Liver (tissue), 9 donors: ENCODE data around the gene AMPD3. TPM values are rescaled to one million over a fixed set of nuclear protein-coding genes. Genes with fewer than 3 reads are reported as not detected.

ENCODE experiments used
- DNase-seq: peaks from one replicate; pipeline ENCODE4 v3.0.0-alpha.2; 2017; ENCODE audit warnings: low spot score
- H3K27ac ChIP-seq, 2 donors: one replicate each; pipeline ENCODE4 v1.7.0; 2013; ENCODE audit warnings: inconsistent platforms in 2 of 2, low read length in 2 of 2, control low read depth in 1 of 2, low read depth in 1 of 2, mild to moderate bottlenecking in 1 of 2
- H3K27me3 ChIP-seq, 4 donors: one replicate each; pipeline versions ENCODE4 v1.6.1 to v1.7.0; 2013; ENCODE audit warnings: low read length in 3 of 4, inconsistent platforms in 1 of 4, mild to moderate bottlenecking in 1 of 4, moderate library complexity in 1 of 4; ENCODE audit not compliant: control insufficient read depth in 4 of 4, insufficient read depth in 4 of 4
- H3K36me3 ChIP-seq, 4 donors: one replicate each; pipeline versions ENCODE4 v1.6.1 to v1.7.0; 2013; ENCODE audit warnings: low read length in 3 of 4, mild to moderate bottlenecking in 3 of 4, low read depth in 1 of 4, moderate library complexity in 1 of 4; ENCODE audit not compliant: control insufficient read depth in 4 of 4, insufficient read depth in 3 of 4
- H3K4me1 ChIP-seq, 4 donors: one replicate each; pipeline versions ENCODE4 v1.6.1 to v1.7.0; 2013; ENCODE audit warnings: low read length in 3 of 4, mild to moderate bottlenecking in 3 of 4, moderate library complexity in 1 of 4; ENCODE audit not compliant: control insufficient read depth in 4 of 4, insufficient read depth in 4 of 4
- H3K4me3 ChIP-seq, 3 donors: one replicate each; pipeline versions ENCODE4 v1.6.1 to v1.7.0; 2013; ENCODE audit warnings: low read length in 3 of 3, control low read depth in 1 of 3, low read depth in 1 of 3, mild to moderate bottlenecking in 1 of 3
- H3K9ac ChIP-seq, 2 donors: one replicate each; pipeline ENCODE4 v1.7.0; 2013; ENCODE audit warnings: low read length in 2 of 2, mild to moderate bottlenecking in 2 of 2, moderate library complexity in 2 of 2, control low read depth in 1 of 2, low read depth in 1 of 2
- H3K9me3 ChIP-seq, 4 donors: one replicate each; pipeline versions ENCODE4 v1.6.1 to v1.7.0; 2013; ENCODE audit warnings: low read length in 3 of 4; ENCODE audit not compliant: control insufficient read depth in 4 of 4
- ATF3 ChIP-seq: IDR thresholded peaks from 2 replicates; pipeline ENCODE4 v1.6.1; 2016; ENCODE audit warnings: antibody characterized with exemption
- CTCF ChIP-seq: fragments of 150-350 bp; IDR thresholded peaks from 2 replicates; pipeline ENCODE4 v1.5.1; 2017; ENCODE audit warnings: improper control_type of control experiment, low read depth, low read length; ENCODE audit not compliant: missing input control
- EGR1 ChIP-seq, 2 donors: IDR thresholded peaks; 2 replicates each; pipeline ENCODE4 v1.6.1; 2016 to 2018; ENCODE audit warnings: antibody characterized with exemption in 2 of 2, low read depth in 2 of 2
- FOXA1 ChIP-seq: IDR thresholded peaks from 2 replicates; pipeline ENCODE4 v1.6.1; 2016; ENCODE audit warnings: antibody characterized with exemption
- FOXA2 ChIP-seq: IDR thresholded peaks from 2 replicates; pipeline ENCODE4 v1.6.1; 2016; ENCODE audit warnings: antibody characterized with exemption
- HNF4A ChIP-seq, 2 donors: conservative IDR thresholded peaks; 2 replicates each; pipeline ENCODE4 v1.6.1; 2016; ENCODE audit warnings: antibody characterized with exemption in 2 of 2, mild to moderate bottlenecking in 2 of 2
- MAX ChIP-seq: IDR thresholded peaks from 2 replicates; pipeline ENCODE4 v1.6.1; 2016; ENCODE audit warnings: antibody characterized with exemption
- NR2F2 ChIP-seq: IDR thresholded peaks from 2 replicates; pipeline ENCODE4 v1.6.1; 2016; ENCODE audit warnings: antibody characterized with exemption
- RAD21 ChIP-seq, 2 donors: IDR thresholded peaks; 2 replicates each; pipeline ENCODE4 v1.6.1; 2016; ENCODE audit warnings: antibody characterized with exemption in 2 of 2, mild to moderate bottlenecking in 2 of 2
- REST ChIP-seq: IDR thresholded peaks from 2 replicates; pipeline ENCODE4 v1.6.1; 2016; ENCODE audit warnings: antibody characterized with exemption, mild to moderate bottlenecking
- RXRA ChIP-seq, 2 donors: IDR thresholded peaks; 2 replicates each; pipeline ENCODE4 v1.6.1; 2017 to 2018; ENCODE audit warnings: antibody characterized with exemption in 2 of 2, mild to moderate bottlenecking in 1 of 2
- SP1 ChIP-seq: IDR thresholded peaks from 2 replicates; pipeline ENCODE4 v1.6.1; 2018; ENCODE audit warnings: antibody characterized with exemption, mild to moderate bottlenecking
- TAF1 ChIP-seq: conservative IDR thresholded peaks from 2 replicates; pipeline ENCODE4 v1.6.1; 2016; ENCODE audit warnings: antibody characterized with exemption, mild to moderate bottlenecking
- YY1 ChIP-seq: IDR thresholded peaks from 2 replicates; pipeline ENCODE4 v1.6.1; 2016; ENCODE audit warnings: antibody characterized with exemption, mild to moderate bottlenecking
- ZBTB33 ChIP-seq: IDR thresholded peaks from 2 replicates; pipeline ENCODE4 v1.6.1; 2016; ENCODE audit warnings: antibody characterized with exemption
- WGBS: extraction: QIAGEN DNeasy Blood & Tissue Kit; methylation state at CpG from one replicate; pipeline ENCODE4 v1.1.7; 2013; 5-methylcytosine and 5-hydroxymethylcytosine counted together
- polyA plus RNA-seq, 2 donors: library from polyadenylated mRNA; stranded (reverse) in 1 of 2; unstranded in 1 of 2; fragments of 200-250 nt in 1 of 2; fragments of >200 nt in 1 of 2; fragmentation: Nextera tagmentation in 1 of 2; extraction: Ambion mirVana in 1 of 2; gene quantifications; one replicate each; pipeline versions ENCODE4 v1.2.1 to v1.2.3, GENCODE V29; 2013 to 2015
- total RNA-seq, 2 donors: library from RNA; depleted of rRNA; stranded (reverse); fragments of >200 nt; gene quantifications; one replicate each; pipeline ENCODE4 v1.2.3, GENCODE V29; 2014
- donor health status: healthy.
- donor health status: healthy.
- donor health status: healthy.
- donor health status: healthy.
- donor health status: healthy.

The AMPD3 gene
- total and polyA plus RNA-seq, 4 donors: 0.40 to 7.4 (median 1.1) TPM

GRCh38 chr11:10453261-10453660 is 1.8 kb upstream of the AMPD3 start:
- TF ChIP-seq HNF4A (conservative IDR thresholded peaks at IDR 0.05): no peak
- no peak for TF ChIP-seq EGR1 (IDR thresholded peaks at IDR 0.05; ENCODE audit: low read depth in 2 of 2)
- no peak for TF ChIP-seq TAF1
- TF ChIP-seq SP1: no peak
- no peak for TF ChIP-seq RAD21 (IDR thresholded peaks at IDR 0.05)
- no peak for TF ChIP-seq REST
- TF ChIP-seq FOXA2: no peak
- no peak for TF ChIP-seq FOXA1
- TF ChIP-seq MAX: no peak
- TF ChIP-seq YY1: no peak
- no peak for TF ChIP-seq ATF3
- TF ChIP-seq CTCF: no peak
- TF ChIP-seq RXRA (IDR thresholded peaks at IDR 0.05): no peak
- TF ChIP-seq NR2F2: no peak
- H3K4me3 ChIP-seq: no peak overlapping the region
- DNase-seq: no peak
- H3K4me1 ChIP-seq: peaks cover 0 to 12% (median 2%) of the 10 kb centered on the region in 4 donors
- 92% methylated on average over 3 of the region's 3 CpGs for WGBS
- H3K9me3 ChIP-seq: no peaks in the 10 kb centered on the region
- no peaks in the 10 kb centered on the region for H3K36me3 ChIP-seq
- H3K27ac ChIP-seq: no peak overlapping the region
- H3K27me3 ChIP-seq: no peaks in the 10 kb centered on the region
- H3K9ac ChIP-seq: no peak overlapping the region

- no peak for TF ChIP-seq ZBTB33
- peak; percentile 47 for TF ChIP-seq YY1
- H3K27ac ChIP-seq: peak overlapping the region; percentile 30 to 34
- H3K4me1 ChIP-seq: peaks cover 0 to 10% (median 2%) of the 10 kb centered on the region in 4 donors
- WGBS: 36% methylated on average over 18 of the region's 18 CpGs
- peak overlapping the region in 1 of 3 donors; percentile 7 for H3K4me3 ChIP-seq
- no peaks in the 10 kb centered on the region for H3K36me3 ChIP-seq
- H3K27me3 ChIP-seq: no peaks in the 10 kb centered on the region
- peak; percentile 73 for DNase-seq
- no peak overlapping the region for H3K9ac ChIP-seq
- no peaks in the 10 kb centered on the region for H3K9me3 ChIP-seq
Measured at GRCh38 chr11:10455637-10456487, 798 bp downstream of the AMPD3 start.
